A549 (cell line): ENCODE results near the gene CXADR. TPM values are rescaled to one million over a fixed set of nuclear protein-coding genes. Genes with fewer than 3 reads are reported as not detected.
"Not testable (repeated sequence)": the region's sequence is repeated elsewhere in the genome, so short reads cannot be mapped to it uniquely, and the experiment has no call there.

Experiments
- ATAC-seq, 2 experiments: fragments of 200-7000 bp in 1 of 2; fragments of >200 bp in 1 of 2; cut with Nextera tagmentation in 1 of 2; cut with Tn5 transposase in 1 of 2; 3 replicates each; pipeline versions ENCODE4 v1.8.0 to v1.9.1; 2018 to 2020; ENCODE audit warnings: mild to moderate bottlenecking in 1 of 2, moderate library complexity in 1 of 2
- CTCF ChIA-PET: fragments of 300-600 bp; sonication (Branson Sonifier 250); formaldehyde crosslinking; extraction: SDS; loops from one replicate; lab custom pipeline; 2021; ENCODE audit warnings: antibody characterized with exemption, inconsistent platforms; lab: Yijun Ruan, JAX
- POLR2A ChIA-PET: fragments of 350-600 bp; formaldehyde crosslinking; extraction: SDS; loops from one replicate; lab custom pipeline; 2021; ENCODE audit warnings: antibody characterized with exemption, inconsistent platforms; lab: Yijun Ruan, JAX
- DNase-seq, 2 experiments: peaks; one replicate each; pipeline versions ENCODE4 v3.0.0 to v3.0.0-alpha.2; 2011 to 2016; ENCODE audit warnings: low read depth in 1 of 2, low spot score in 1 of 2
- FAIRE-seq: peaks from 2 replicates; lab custom pipeline; 2011; peaks lifted over from hg19 to GRCh38; lab: Jason Lieb, UNC
- H3K27ac ChIP-seq, 2 experiments: fragments of >200 bp; sonication (Bioruptor Twin); formaldehyde crosslinking; 3 replicates each; pipeline ENCODE4 v1.5.1; 2016 to 2017
- H3K4me1 ChIP-seq: fragments of >200 bp; sonication (Bioruptor Twin); formaldehyde crosslinking; 3 replicates; pipeline ENCODE4 v1.6.1; 2016
- H3K4me2 ChIP-seq: fragments of >200 bp; sonication (Bioruptor Twin); formaldehyde crosslinking; 3 replicates; pipeline ENCODE4 v1.6.1; 2016
- H3K4me3 ChIP-seq: fragments of >200 bp; sonication (Bioruptor Twin); formaldehyde crosslinking; 3 replicates; pipeline ENCODE4 v1.5.1; 2016
- H3K9me3 ChIP-seq: fragments of >200 bp; sonication (Bioruptor Twin); formaldehyde crosslinking; 3 replicates; pipeline ENCODE4 v1.6.1; 2016
- ATOH8 ChIP-seq: fragments of 250-450 bp; sonication (Bioruptor Pico); IDR thresholded peaks from 2 replicates; pipeline ENCODE4 v1.5.0; 2020; ENCODE audit warnings: low read depth, mild to moderate bottlenecking, moderate library complexity
- CHD4 ChIP-seq: fragments of 200-600 bp; sonication (generic); IDR thresholded peaks from 2 replicates; pipeline ENCODE4 v1.6.1; 2016; ENCODE audit warnings: antibody characterized with exemption, mild to moderate bottlenecking, borderline replicate concordance
- CTCF ChIP-seq: fragments of >200 bp; sonication (Bioruptor Twin); formaldehyde crosslinking; IDR thresholded peaks from 3 replicates; pipeline ENCODE4 v1.5.1; 2016
- HES2 ChIP-seq: fragments of >200 bp; sonication (Bioruptor Twin); formaldehyde crosslinking; IDR thresholded peaks from 2 replicates; pipeline ENCODE4 v1.6.1; 2016
- HEYL ChIP-seq: fragments of 250-450 bp; sonication (Bioruptor Pico); IDR thresholded peaks from 2 replicates; pipeline ENCODE4 v1.8.0; 2021; ENCODE audit warnings: mild to moderate bottlenecking, moderate library complexity
- JUN ChIP-seq, 2 experiments: fragments of >200 bp; sonication (Bioruptor Twin); formaldehyde crosslinking; IDR thresholded peaks; 2 replicates in 1 of 2; 3 replicates in 1 of 2; pipeline ENCODE4 v1.6.1; 2016 to 2017
- MAFK ChIP-seq: fragments of 450-650 bp; IDR thresholded peaks from 2 replicates; pipeline ENCODE4 v1.6.1; 2014; ENCODE audit not compliant: partially characterized antibody
- NFE2L2 ChIP-seq: fragments of 150-350 bp; conservative IDR thresholded peaks from 2 replicates; pipeline ENCODE4 v1.6.1; 2014; ENCODE audit warnings: low read length
- PBX3 ChIP-seq: IDR thresholded peaks from 2 replicates; pipeline ENCODE4 v1.6.1; 2012
- POLR2A ChIP-seq: IDR thresholded peaks from 2 replicates; pipeline ENCODE4 v1.6.1; 2012; ENCODE audit warnings: mild to moderate bottlenecking, low read length
- SMC3 ChIP-seq: fragments of >200 bp; sonication (Bioruptor Twin); formaldehyde crosslinking; IDR thresholded peaks from 3 replicates; pipeline ENCODE4 v1.6.1; 2018; ENCODE audit warnings: inconsistent platforms
- SREBF2 ChIP-seq: fragments of 450-650 bp; IDR thresholded peaks from 2 replicates; pipeline ENCODE4 v1.6.1; 2014; ENCODE audit warnings: mild to moderate bottlenecking, moderate library complexity
- ZFP36 ChIP-seq: fragments of 450-650 bp; IDR thresholded peaks from 2 replicates; pipeline ENCODE4 v1.6.1; 2014; ENCODE audit warnings: borderline replicate concordance; ENCODE audit not compliant: partially characterized antibody
- WGBS: methylation state at CpG from one replicate; pipeline ENCODE4 v1.1.6; 2017; ENCODE audit errors: missing lambda C conversion rate; 5-methylcytosine and 5-hydroxymethylcytosine counted together
- polyA plus RNA-seq, 4 experiments: library from polyadenylated mRNA; depleted of rRNA in 3 of 4; stranded (reverse); fragments of >200 nt; fragmentation: RNase III in 1 of 4; extraction: RNeasy Plus Mini Kit Qiagen cat#74134 plus additional on column Dnase treatment in 1 of 4; gene quantifications; 2 replicates in 3 of 4; 3 replicates in 1 of 4; pipeline ENCODE4 v1.2.3, GENCODE V29; 2011 to 2017
- TF ChIP-seq, protein P1 (sequence below): IDR thresholded peaks from 2 replicates; pipeline ENCODE4 v1.6.1; 2012; ENCODE audit warnings: low read depth, borderline replicate concordance

Gene CXADR
- polyA plus RNA-seq, 2 of the 4 experiments (the other 2 are of a cell fraction) = 7.7 to 21.7 TPM

- CTCF ChIA-PET = interaction anchor here (1.2 kb wide), 1 partner anchor 130 kb away, joined by 6 read pairs; no protein-coding TSS in a partner anchor
- 90% methylated on average over 1 of the region's 1 CpG for WGBS
- peak; percentile 57 for TF ChIP-seq MAFK
- FAIRE-seq, H3K27ac ChIP-seq, H3K9me3 ChIP-seq, POLR2A ChIA-PET, ATAC-seq, H3K4me2 ChIP-seq, H3K4me1 ChIP-seq, H3K4me3 ChIP-seq, DNase-seq: not testable (repeated sequence)
These were observed 4.2 kb downstream of the CXADR start for GRCh38 chr21:17517008-17517407.

DNA sequence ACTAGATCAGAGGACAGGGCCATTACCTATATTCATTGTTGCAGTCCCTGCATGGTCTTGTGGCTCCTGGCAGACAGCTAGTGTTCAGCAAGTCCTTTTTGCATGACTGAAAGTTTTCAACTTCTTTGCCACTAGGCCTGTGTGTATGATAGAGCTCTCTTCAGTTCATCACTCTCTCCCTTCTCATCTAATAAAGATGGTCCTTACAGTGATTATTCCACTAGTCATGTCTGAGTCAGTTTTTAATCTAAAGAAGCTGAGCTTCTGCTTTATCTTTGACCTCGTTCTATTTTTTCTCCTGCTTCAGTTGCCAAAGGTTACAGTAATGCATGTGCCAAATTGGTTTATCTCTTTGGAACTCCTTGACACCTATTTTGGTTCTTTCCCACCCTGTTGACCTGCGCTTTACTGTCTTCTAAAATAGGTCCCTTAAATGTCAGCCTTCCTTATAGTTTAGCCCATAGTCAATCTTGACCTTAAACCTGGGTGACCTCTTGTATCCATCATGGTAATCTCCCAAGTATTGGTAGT, 6.4 kb downstream of the CXADR start:
- Histone ChIP-seq H3K4me2 (no peak overlapping the region), H3K4me1 (peaks cover 16% of the 10 kb centered on the region), H3K9me3 (no peaks in the 10 kb centered on the region), H3K27ac (no peak overlapping the region), H3K4me3 (no peak overlapping the region)
- no peak for ATAC-seq
- ChIA-PET POLR2A (no interaction called here), CTCF (interaction anchor here (1.0 kb wide), 1 partner anchor 133 kb away, joined by 3 read pairs; no protein-coding TSS in a partner anchor)
- 93% methylated on average over 2 of the region's 2 CpGs for WGBS
- TF ChIP-seq ZFP36 (no peak), PBX3 (no peak), CTCF (no peak), POLR2A (no peak), CHD4 (no peak), JUN (IDR thresholded peaks at IDR 0.05) (no peak), HES2 (no peak), HEYL (CRISPR knock-in tag) (no peak)
- no peak for FAIRE-seq
- DNase-seq = no peak

- POLR2A ChIA-PET = interaction anchor here (0.8 kb wide), 1 partner anchor 22 kb away, joined by 3 read pairs; no protein-coding TSS in a partner anchor
- DNase-seq (no peak), ATAC-seq (no peak), FAIRE-seq (no peak)
- CTCF ChIA-PET = interaction anchor here (1.0 to 1.9 kb wide), 2 partner anchors 8 to 134 kb away, joined by 3 to 7 read pairs; partner anchors contain the start of gene CXADR
- 86% methylated on average over 8 of the region's 8 CpGs for WGBS
- no peak for TF ChIP-seq ATOH8
- no peak overlapping the region for H3K4me3 ChIP-seq
- peaks cover 14% of the 10 kb centered on the region for H3K4me1 ChIP-seq
- no peak overlapping the region for H3K27ac ChIP-seq
- no peaks in the 10 kb centered on the region for H3K9me3 ChIP-seq
- no peak overlapping the region for H3K4me2 ChIP-seq
These were observed 7.2 kb downstream of the CXADR start for GRCh38 chr21:17519965-17520609.

- no peak for TF ChIP-seq ATOH8
- no peak for TF ChIP-seq SMC3
- TF ChIP-seq, protein P1, sequence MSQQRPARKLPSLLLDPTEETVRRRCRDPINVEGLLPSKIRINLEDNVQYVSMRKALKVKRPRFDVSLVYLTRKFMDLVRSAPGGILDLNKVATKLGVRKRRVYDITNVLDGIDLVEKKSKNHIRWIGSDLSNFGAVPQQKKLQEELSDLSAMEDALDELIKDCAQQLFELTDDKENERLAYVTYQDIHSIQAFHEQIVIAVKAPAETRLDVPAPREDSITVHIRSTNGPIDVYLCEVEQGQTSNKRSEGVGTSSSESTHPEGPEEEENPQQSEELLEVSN = no peak
- TF ChIP-seq SREBF2 = no peak
- no peak for TF ChIP-seq NFE2L2
- CTCF ChIA-PET = interaction anchor here (1.0 to 1.4 kb wide), 2 partner anchors 32 to 135 kb away, joined by 3 to 4 read pairs; no protein-coding TSS in a partner anchor
These were observed 10.2 kb downstream of the CXADR start for GRCh38 chr21:17523007-17523451.

DNA sequence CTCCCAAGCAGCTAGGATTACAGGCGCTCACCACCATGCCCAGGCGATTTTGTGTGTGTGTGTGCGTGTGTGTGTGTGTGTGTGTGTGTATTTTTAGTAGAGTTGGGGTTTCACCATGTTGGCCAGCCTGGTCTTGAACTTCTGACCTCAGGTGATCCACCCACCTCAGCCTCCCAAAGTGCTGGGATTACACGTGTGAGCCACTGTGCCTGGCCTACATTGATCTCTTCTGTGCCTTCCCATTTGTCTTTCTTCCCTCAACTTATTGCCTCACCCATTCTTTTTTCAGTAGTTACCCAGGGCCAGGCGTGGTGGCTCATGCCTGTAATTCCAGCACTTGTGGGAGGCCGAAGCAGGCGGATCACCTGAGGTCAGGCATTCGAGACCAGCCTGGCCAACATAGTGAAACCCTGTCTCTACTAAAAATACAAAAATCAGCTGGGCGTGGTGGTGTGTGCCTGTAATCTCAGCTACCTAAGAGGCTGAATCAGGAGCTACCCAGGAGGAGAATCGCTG, 11.2 kb downstream of the CXADR start:
- H3K4me3 ChIP-seq, ATAC-seq, FAIRE-seq, H3K27ac ChIP-seq, POLR2A ChIA-PET, H3K9me3 ChIP-seq, DNase-seq, H3K4me2 ChIP-seq: not testable (repeated sequence)
- H3K4me1 ChIP-seq = peaks cover 44% of the 10 kb centered on the region
- CTCF ChIA-PET = interaction anchor here (0.8 kb wide), 1 partner anchor 59 kb away, joined by 3 read pairs; no protein-coding TSS in a partner anchor
- WGBS = 91% methylated on average over 10 of the region's 10 CpGs

More at GRCh38 chr21:17523007-17523451, 10.2 kb downstream of the CXADR start:
- Histone ChIP-seq H3K4me2 (peak overlapping the region; percentile 51), H3K4me1 (peaks cover 39% of the 10 kb centered on the region), H3K4me3 (no peak overlapping the region), H3K27ac (peak overlapping the region in 1 of 2 experiments; percentile 54; a peak in 2 of 6 replicates), H3K9me3 (no peaks in the 10 kb centered on the region)
- ATAC-seq (no peak; a peak in 2 of 6 replicates), DNase-seq (peak in 1 of 2 experiments; percentile 22), FAIRE-seq (no peak)
- WGBS = 43% methylated on average over 2 of the region's 2 CpGs
- POLR2A ChIA-PET = no interaction called here
